NCI-H345 treated with DMSO at 0.1 percent for 48 hours (cell line): ENCODE results near the gene GPM6B.

Experiments used
- DNase-seq: peaks from one replicate; lab custom pipeline; 2025; ENCODE audit not compliant: unreplicated experiment; lab: John Stamatoyannopoulos, UW

GPM6B gene, protein sequence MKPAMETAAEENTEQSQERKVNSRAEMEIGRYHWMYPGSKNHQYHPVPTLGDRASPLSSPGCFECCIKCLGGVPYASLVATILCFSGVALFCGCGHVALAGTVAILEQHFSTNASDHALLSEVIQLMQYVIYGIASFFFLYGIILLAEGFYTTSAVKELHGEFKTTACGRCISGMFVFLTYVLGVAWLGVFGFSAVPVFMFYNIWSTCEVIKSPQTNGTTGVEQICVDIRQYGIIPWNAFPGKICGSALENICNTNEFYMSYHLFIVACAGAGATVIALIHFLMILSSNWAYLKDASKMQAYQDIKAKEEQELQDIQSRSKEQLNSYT

GRCh38 chrX:13816643-13817627, at the start of gene GPM6B:
GPM6B (minus strand) TSS chrX:13817093; CDS start chrX:13816904, 189 bp downstream.
- no peak for DNase-seq

DNA sequence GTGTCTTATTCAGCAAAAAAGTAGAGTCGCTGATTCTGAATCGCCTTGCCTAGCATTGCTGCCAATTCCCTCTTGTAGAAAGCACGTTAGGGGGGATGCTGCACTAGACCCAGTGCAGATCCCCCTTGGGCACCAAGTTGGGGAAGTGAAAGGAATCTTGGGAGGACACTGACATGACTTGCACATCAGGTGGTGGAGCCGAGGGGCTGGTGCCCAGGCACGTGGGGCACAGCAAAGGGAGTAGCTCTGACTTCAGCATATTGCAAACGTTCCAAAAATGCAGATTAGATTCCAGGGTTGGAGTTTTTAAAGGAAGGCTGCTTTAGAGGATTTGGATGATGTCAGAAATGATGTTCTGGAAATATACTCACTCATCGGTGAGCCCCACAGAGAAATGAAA, 47.4 kb upstream of the GPM6B start:
- no peak for DNase-seq

DNA sequence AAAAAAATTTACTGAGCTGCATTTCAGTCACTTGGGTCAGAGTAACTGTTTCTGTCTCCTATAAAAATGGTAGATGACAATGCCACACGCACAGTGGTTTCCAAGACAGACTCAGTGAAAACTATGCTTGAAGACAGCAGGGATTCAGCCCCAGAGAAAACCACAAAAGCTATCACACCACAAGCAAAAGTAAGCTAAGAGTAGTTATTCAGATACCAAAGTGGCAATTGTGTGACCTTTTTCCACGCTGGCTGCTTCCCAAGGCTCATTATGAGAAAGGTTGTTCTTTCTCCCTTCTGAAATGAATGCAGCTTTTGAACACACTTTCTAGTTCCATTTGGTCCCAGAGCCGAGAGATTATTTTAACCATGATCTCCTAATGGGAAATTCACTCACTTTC, 46.4 kb upstream of the GPM6B start:
- no peak for DNase-seq

DNA sequence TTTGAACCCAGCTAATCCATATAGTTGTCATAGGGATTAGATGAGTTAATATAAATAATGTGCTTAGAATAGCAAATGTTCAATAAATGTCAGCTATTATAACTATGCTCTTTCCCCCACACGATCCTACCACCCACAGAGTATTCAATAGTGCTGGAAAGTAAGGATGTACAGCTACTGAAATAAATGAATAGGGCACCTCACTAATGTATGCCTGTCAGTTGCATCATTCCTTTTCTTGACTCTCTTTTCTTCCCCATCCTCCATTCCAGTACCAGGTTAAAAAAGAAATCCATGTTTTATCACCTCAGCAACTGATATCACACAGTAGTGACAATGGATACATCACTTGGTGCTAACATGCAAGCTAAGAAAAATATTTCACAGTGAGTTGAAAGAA, 42.8 kb upstream of the GPM6B start:
- no peak for DNase-seq

DNA sequence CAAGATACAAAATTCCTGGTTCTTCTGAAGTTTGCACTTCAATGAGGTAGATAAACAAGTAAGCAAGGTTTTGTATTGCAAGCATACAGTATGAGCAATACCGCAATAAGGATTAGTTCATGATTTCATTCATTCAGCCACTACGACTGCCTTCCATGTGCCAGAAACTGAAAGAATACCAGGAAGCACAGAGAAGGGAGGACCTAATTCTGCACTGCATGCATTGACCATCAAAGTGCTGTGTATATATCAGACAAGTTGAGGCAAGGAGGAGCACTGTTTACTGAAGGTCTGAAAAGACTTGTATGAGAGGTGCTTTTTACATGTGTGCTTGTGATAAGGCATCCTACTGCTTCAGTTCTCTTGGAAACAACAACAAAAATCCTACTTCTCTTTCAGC, 40.9 kb upstream of the GPM6B start:
- DNase-seq = no peak

GRCh38 chrX:13855689-13856450, 39.0 kb upstream of the GPM6B start:
- DNase-seq = no peak

DNA sequence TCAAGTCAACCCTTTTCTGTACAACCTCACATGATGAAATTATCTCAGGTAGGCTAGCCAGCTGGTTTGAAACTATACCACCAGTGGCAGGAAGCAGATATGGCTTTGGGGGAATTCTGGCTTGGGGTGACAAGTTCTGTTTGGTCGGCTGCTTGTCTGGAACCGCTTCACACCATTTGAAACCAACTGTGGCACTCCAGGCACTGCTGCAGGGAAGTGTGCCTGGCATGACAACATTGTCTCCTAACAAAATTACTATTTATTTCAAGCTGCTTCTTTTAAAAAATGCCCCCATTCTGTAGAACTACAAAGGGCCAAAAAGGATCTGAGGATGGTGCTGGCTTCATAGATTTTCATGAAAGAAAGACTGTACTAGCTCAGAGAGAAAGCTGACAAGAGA, 37.1 kb upstream of the GPM6B start:
- DNase-seq = no peak

GRCh38 chrX:13852001-13852695, 35.3 kb upstream of the GPM6B start:
- no peak for DNase-seq

GRCh38 chrX:13845721-13846378, 29.0 kb upstream of the GPM6B start:
- no peak for DNase-seq

GRCh38 chrX:13843150-13843721, 26.3 kb upstream of the GPM6B start:
- no peak for DNase-seq

- DNase-seq = no peak
These were observed 23.2 kb upstream of the GPM6B start for GRCh38 chrX:13840121-13840520.

DNA sequence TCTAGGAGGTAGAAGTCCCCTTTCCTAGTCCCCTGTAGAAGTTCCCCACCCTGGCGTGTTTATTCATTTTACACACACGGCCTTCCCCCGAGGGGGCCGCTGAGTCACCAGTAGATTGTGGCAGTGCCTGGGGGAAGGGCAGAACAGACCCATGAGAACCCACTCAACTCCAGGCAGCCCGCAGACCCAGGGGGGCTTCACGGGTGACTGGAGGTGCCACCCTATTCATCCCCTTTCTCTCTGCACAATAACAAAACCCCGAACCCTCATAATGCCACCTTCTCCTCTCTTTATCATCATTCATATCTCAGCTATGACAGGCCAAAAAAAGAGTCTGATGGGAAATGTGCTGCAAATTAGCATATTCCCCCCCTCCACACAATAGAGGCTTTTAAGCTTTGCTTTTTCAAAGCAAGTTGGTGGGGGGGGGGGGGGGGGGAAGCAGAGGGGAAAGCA, 20.4 kb upstream of the GPM6B start:
- no peak for DNase-seq

DNA sequence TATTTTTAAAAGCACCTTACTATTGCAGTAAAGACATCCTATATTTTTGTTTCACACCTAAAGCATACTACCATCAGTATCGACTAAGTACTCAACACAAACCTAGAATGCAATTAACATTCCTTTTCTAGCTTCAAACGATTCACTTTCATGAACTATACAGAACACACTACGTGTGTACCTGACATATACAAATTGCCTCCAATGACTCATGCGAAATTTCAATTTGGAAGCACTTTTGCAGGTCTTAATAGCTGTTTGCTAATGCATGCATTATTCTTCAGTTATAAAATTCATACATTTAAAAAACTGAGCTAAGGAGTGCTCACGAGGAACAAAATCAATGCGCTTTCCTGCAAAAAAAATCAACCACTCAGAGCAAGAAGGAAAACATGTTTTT, 19.7 kb upstream of the GPM6B start:
- DNase-seq = no peak

- DNase-seq = no peak
These were observed 18.9 kb upstream of the GPM6B start for GRCh38 chrX:13835825-13836224.

GRCh38 chrX:13834355-13834754, 17.5 kb upstream of the GPM6B start:
- DNase-seq = no peak

DNA sequence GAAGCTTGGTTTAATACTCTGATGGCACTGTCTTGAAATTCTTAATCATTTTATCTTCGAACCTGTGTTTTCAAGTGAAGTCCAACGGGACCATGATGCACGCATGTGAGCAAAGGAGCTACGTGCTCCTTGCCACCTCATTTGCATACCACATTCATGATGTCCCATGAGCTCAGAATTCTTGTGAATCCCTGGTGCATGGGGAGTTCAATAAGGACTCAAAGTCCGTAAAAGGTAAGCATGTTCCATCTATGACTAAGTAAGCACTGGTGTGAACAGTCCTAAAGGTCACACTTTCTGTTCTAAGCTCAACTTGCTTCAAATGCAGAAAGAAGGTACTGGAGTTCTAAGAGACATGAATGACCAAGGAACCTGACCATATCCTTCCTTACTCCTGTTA, 13.1 kb upstream of the GPM6B start:
- no peak for DNase-seq

DNA sequence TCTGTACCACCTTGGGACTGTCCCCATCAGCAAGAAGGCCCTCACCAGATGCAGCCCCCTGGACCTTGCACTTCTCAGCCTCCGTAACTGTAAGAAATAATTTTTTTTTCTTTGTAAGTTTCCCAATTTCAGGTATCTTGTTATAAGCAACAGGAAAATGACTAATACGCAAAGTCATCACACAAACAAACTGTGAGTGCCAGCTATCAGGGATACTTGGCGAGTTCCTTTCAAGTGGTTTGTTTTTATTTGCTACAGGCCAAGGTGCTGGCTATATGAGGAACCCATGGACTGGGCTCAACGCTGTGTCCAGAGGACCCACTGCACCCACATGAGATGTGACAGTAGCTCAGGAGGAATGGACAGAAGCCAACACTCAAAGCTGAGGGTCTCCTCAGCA, 11.5 kb upstream of the GPM6B start:
- DNase-seq = no peak

GRCh38 chrX:13827298-13828090, 10.6 kb upstream of the GPM6B start:
- no peak for DNase-seq

- no peak for DNase-seq
These were observed 9.9 kb upstream of the GPM6B start for GRCh38 chrX:13826770-13827169.
